ENCODE measurements around the gene PCBP4.

PCBP4 gene

GRCh38 chr3:51980253-51980652, 13.0 kb upstream of the PCBP4 start:
- H3K4me3 ChIP-seq (ENCODE audit: low read depth in 1 of 2, low read length in 2 of 2), result no peak overlapping the region
- H3K9me3 ChIP-seq (ENCODE audit: low read length), result no peaks in the 10 kb centered on the region

GRCh38 chr3:51978143-51978502, 10.9 kb upstream of the PCBP4 start:
- H3K9me3 ChIP-seq (ENCODE audit: low read length), result no peaks in the 10 kb centered on the region
- H3K27me3 ChIP-seq (ENCODE audit: control insufficient read depth in 1 of 2, insufficient read depth in 2 of 2, low read length in 2 of 2), result no peaks in the 10 kb centered on the region
- H3K27ac ChIP-seq (ENCODE audit: low read depth, low read length), result no peak overlapping the region
- no peak overlapping the region for H3K4me3 ChIP-seq (ENCODE audit: low read depth in 1 of 2, low read length in 2 of 2)
- H3K36me3 ChIP-seq (ENCODE audit: insufficient read depth, low read length), result peaks cover 5% of the 10 kb centered on the region
- H3K9ac ChIP-seq (ENCODE audit: low read length), result no peak overlapping the region
- H3K4me1 ChIP-seq (ENCODE audit: insufficient read depth, low read length), result peaks cover 23% of the 10 kb centered on the region

More at GRCh38 chr3:51980253-51980652, 13.0 kb upstream of the PCBP4 start:
- Histone ChIP-seq H3K27me3 (ENCODE audit: control insufficient read depth in 1 of 2, insufficient read depth in 2 of 2, low read length in 2 of 2) (no peaks in the 10 kb centered on the region), H3K9ac (ENCODE audit: low read length) (no peak overlapping the region), H3K4me1 (ENCODE audit: insufficient read depth, low read length) (peaks cover 25% of the 10 kb centered on the region), H3K36me3 (ENCODE audit: insufficient read depth, low read length) (peaks cover 5% of the 10 kb centered on the region), H3K27ac (ENCODE audit: low read depth, low read length) (no peak overlapping the region)

- Histone ChIP-seq H3K4me3 (ENCODE audit: low read depth in 1 of 2, low read length in 2 of 2) (no peak overlapping the region), H3K9ac (ENCODE audit: low read length) (no peak overlapping the region), H3K36me3 (ENCODE audit: insufficient read depth, low read length) (peaks cover 5% of the 10 kb centered on the region), H3K9me3 (ENCODE audit: low read length) (no peaks in the 10 kb centered on the region), H3K27ac (ENCODE audit: low read depth, low read length) (no peak overlapping the region), H3K4me1 (ENCODE audit: insufficient read depth, low read length) (peaks cover 20% of the 10 kb centered on the region), H3K27me3 (ENCODE audit: control insufficient read depth in 1 of 2, insufficient read depth in 2 of 2, low read length in 2 of 2) (no peaks in the 10 kb centered on the region)
Observed at GRCh38 chr3:51977446-51978142, 10.3 kb upstream of the PCBP4 start.

- no peak overlapping the region for H3K9ac ChIP-seq (ENCODE audit: low read length)
- peaks cover 13% of the 10 kb centered on the region for H3K4me1 ChIP-seq (ENCODE audit: insufficient read depth, low read length)
- peak overlapping the region; percentile 78 for H3K27ac ChIP-seq (ENCODE audit: low read depth, low read length)
- no peaks in the 10 kb centered on the region for H3K27me3 ChIP-seq (ENCODE audit: control insufficient read depth in 1 of 2, insufficient read depth in 2 of 2, low read length in 2 of 2)
- H3K36me3 ChIP-seq (ENCODE audit: insufficient read depth, low read length), result peaks cover 11% of the 10 kb centered on the region
- H3K4me3 ChIP-seq (ENCODE audit: low read depth in 1 of 2, low read length in 2 of 2), result peak overlapping the region; percentile 63 to 79
- no peaks in the 10 kb centered on the region for H3K9me3 ChIP-seq (ENCODE audit: low read length)
Observed at GRCh38 chr3:51975852-51976549, 8.7 kb upstream of the PCBP4 start.

- peaks cover 13% of the 10 kb centered on the region for H3K4me1 ChIP-seq (ENCODE audit: insufficient read depth, low read length)
- H3K4me3 ChIP-seq (ENCODE audit: low read depth in 1 of 2, low read length in 2 of 2), result peak within 1 kb of the TSS; percentile 63 to 79
- peak within 1 kb of the TSS; percentile 78 for H3K27ac ChIP-seq (ENCODE audit: low read depth, low read length)
- H3K9me3 ChIP-seq (ENCODE audit: low read length), result no peaks in the 10 kb centered on the region
- no peaks in the 10 kb centered on the region for H3K27me3 ChIP-seq (ENCODE audit: control insufficient read depth in 1 of 2, insufficient read depth in 2 of 2, low read length in 2 of 2)
- H3K9ac ChIP-seq (ENCODE audit: low read length), result peak within 1 kb of the TSS; percentile 61
- peaks cover 8% of the 10 kb centered on the region for H3K36me3 ChIP-seq (ENCODE audit: insufficient read depth, low read length)
Observed at GRCh38 chr3:51974963-51975851, 8.0 kb upstream of the PCBP4 start, which contains the start of gene ABHD14A. TSS of gene ABHD14A (plus strand) at chr3:51975064. CDS start at chr3:51975136, 72 bp downstream.

GRCh38 chr3:51974277-51974962, 7.2 kb upstream of the PCBP4 start:
- H3K9me3 ChIP-seq (ENCODE audit: low read length), result no peaks in the 10 kb centered on the region

GRCh38 chr3:51971350-51971749, 4.1 kb upstream of the PCBP4 start:
- Histone ChIP-seq H3K27me3 (ENCODE audit: control insufficient read depth in 1 of 2, insufficient read depth in 2 of 2, low read length in 2 of 2) (no peaks in the 10 kb centered on the region), H3K9ac (ENCODE audit: low read length) (no peak overlapping the region), H3K4me1 (ENCODE audit: insufficient read depth, low read length) (peaks cover 22% of the 10 kb centered on the region), H3K4me3 (ENCODE audit: low read depth in 1 of 2, low read length in 2 of 2) (no peak overlapping the region), H3K9me3 (ENCODE audit: low read length) (no peaks in the 10 kb centered on the region), H3K27ac (ENCODE audit: low read depth, low read length) (no peak overlapping the region), H3K36me3 (ENCODE audit: insufficient read depth, low read length) (peaks cover 8% of the 10 kb centered on the region)

More at GRCh38 chr3:51974277-51974962, 7.2 kb upstream of the PCBP4 start:
- Histone ChIP-seq H3K4me1 (ENCODE audit: insufficient read depth, low read length) (peaks cover 13% of the 10 kb centered on the region), H3K27ac (ENCODE audit: low read depth, low read length) (peak overlapping the region; percentile 78), H3K4me3 (ENCODE audit: low read depth in 1 of 2, low read length in 2 of 2) (peak overlapping the region; percentile 63 to 79), H3K27me3 (ENCODE audit: control insufficient read depth in 1 of 2, insufficient read depth in 2 of 2, low read length in 2 of 2) (no peaks in the 10 kb centered on the region), H3K36me3 (ENCODE audit: insufficient read depth, low read length) (peaks cover 8% of the 10 kb centered on the region), H3K9ac (ENCODE audit: low read length) (peak overlapping the region; percentile 61)

- H3K4me3 ChIP-seq (ENCODE audit: low read depth in 1 of 2, low read length in 2 of 2), result no peak overlapping the region
- H3K9me3 ChIP-seq (ENCODE audit: low read length), result no peaks in the 10 kb centered on the region
- H3K27ac ChIP-seq (ENCODE audit: low read depth, low read length), result no peak overlapping the region
- no peaks in the 10 kb centered on the region for H3K27me3 ChIP-seq (ENCODE audit: control insufficient read depth in 1 of 2, insufficient read depth in 2 of 2, low read length in 2 of 2)
- H3K36me3 ChIP-seq (ENCODE audit: insufficient read depth, low read length), result peaks cover 8% of the 10 kb centered on the region
- no peak overlapping the region for H3K9ac ChIP-seq (ENCODE audit: low read length)
- peaks cover 27% of the 10 kb centered on the region for H3K4me1 ChIP-seq (ENCODE audit: insufficient read depth, low read length)
Observed at GRCh38 chr3:51970606-51971300, 3.5 kb upstream of the PCBP4 start.

- peaks cover 8% of the 10 kb centered on the region for H3K36me3 ChIP-seq (ENCODE audit: insufficient read depth, low read length)
- H3K4me3 ChIP-seq (ENCODE audit: low read depth in 1 of 2, low read length in 2 of 2), result no peak overlapping the region
- H3K27ac ChIP-seq (ENCODE audit: low read depth, low read length), result no peak overlapping the region
- no peaks in the 10 kb centered on the region for H3K27me3 ChIP-seq (ENCODE audit: control insufficient read depth in 1 of 2, insufficient read depth in 2 of 2, low read length in 2 of 2)
- peaks cover 33% of the 10 kb centered on the region for H3K4me1 ChIP-seq (ENCODE audit: insufficient read depth, low read length)
- no peak overlapping the region for H3K9ac ChIP-seq (ENCODE audit: low read length)
- H3K9me3 ChIP-seq (ENCODE audit: low read length), result no peaks in the 10 kb centered on the region
Observed at GRCh38 chr3:51969841-51970240, 2.6 kb upstream of the PCBP4 start.

GRCh38 chr3:51968883-51969678, 1.8 kb upstream of the PCBP4 start:
- H3K27me3 ChIP-seq (ENCODE audit: control insufficient read depth in 1 of 2, insufficient read depth in 2 of 2, low read length in 2 of 2), result no peaks in the 10 kb centered on the region
- H3K9me3 ChIP-seq (ENCODE audit: low read length), result no peaks in the 10 kb centered on the region
- H3K9ac ChIP-seq (ENCODE audit: low read length), result no peak overlapping the region
- peaks cover 8% of the 10 kb centered on the region for H3K36me3 ChIP-seq (ENCODE audit: insufficient read depth, low read length)
- peaks cover 33% of the 10 kb centered on the region for H3K4me1 ChIP-seq (ENCODE audit: insufficient read depth, low read length)
- no peak overlapping the region for H3K27ac ChIP-seq (ENCODE audit: low read depth, low read length)
- no peak overlapping the region for H3K4me3 ChIP-seq (ENCODE audit: low read depth in 1 of 2, low read length in 2 of 2)
